ENCODE data around the gene COL6A6. TPM values are rescaled to one million over a fixed set of nuclear protein-coding genes. Genes with fewer than 3 reads are reported as not detected.

The COL6A6 gene
- total and polyA plus RNA-seq, 8 donors: 7.0 TPM; not detected in 7

GRCh38 chr3:130491431-130491830 is 25.5 kb upstream of the COL6A6 start:
- TF ChIP-seq CTCF (IDR thresholded peaks at IDR 0.05) (no peak), POLR2AphosphoS5 (IDR thresholded peaks at IDR 0.05) (no peak), POLR2A (IDR thresholded peaks at IDR 0.05) (no peak), EP300 (IDR thresholded peaks at IDR 0.05) (no peak)
- intact Hi-C loops (cut with DNase I; ENCODE audit: low total_unique reads): no loop called here
- DNase-seq: peak in 1 of 2 donors; percentile 15
- Histone ChIP-seq H3K4me3 (no peak overlapping the region), H3K27ac (no peak overlapping the region), H3K36me3 (no peaks in the 10 kb centered on the region), H3K4me1 (no peaks in the 10 kb centered on the region), H3K27me3 (no peaks in the 10 kb centered on the region), H3K9me3 (no peaks in the 10 kb centered on the region)
- WGBS, 5 donors: 76 to 88% (median 83%) methylated on average over 6 of the region's 6 CpGs

GRCh38 chr3:130504701-130505100 is 12.3 kb upstream of the COL6A6 start:
- no peaks in the 10 kb centered on the region for H3K4me1 ChIP-seq
- intact Hi-C loops (cut with DNase I; ENCODE audit: low total_unique reads): no loop called here
- TF ChIP-seq POLR2A (IDR thresholded peaks at IDR 0.05) (no peak), EP300 (IDR thresholded peaks at IDR 0.05) (no peak), CTCF (IDR thresholded peaks at IDR 0.05) (no peak), POLR2AphosphoS5 (IDR thresholded peaks at IDR 0.05) (no peak)
- no peak for DNase-seq
- no peaks in the 10 kb centered on the region for H3K9me3 ChIP-seq
- no peaks in the 10 kb centered on the region for H3K27me3 ChIP-seq
- no peak overlapping the region for H3K4me3 ChIP-seq
- H3K36me3 ChIP-seq: no peaks in the 10 kb centered on the region
- no peak overlapping the region for H3K27ac ChIP-seq
- WGBS, 5 donors: 81 to 92% (median 92%) methylated on average over 2 of the region's 2 CpGs

GRCh38 chr3:130506031-130506430 is 10.9 kb upstream of the COL6A6 start:
- no peaks in the 10 kb centered on the region for H3K9me3 ChIP-seq
- H3K4me1 ChIP-seq: no peaks in the 10 kb centered on the region
- no peak for TF ChIP-seq POLR2AphosphoS5 (IDR thresholded peaks at IDR 0.05)
- no peaks in the 10 kb centered on the region for H3K27me3 ChIP-seq
- intact Hi-C loops (cut with DNase I; ENCODE audit: low total_unique reads): no loop called here
- H3K36me3 ChIP-seq: no peaks in the 10 kb centered on the region
- H3K27ac ChIP-seq: no peak overlapping the region
- WGBS, 5 donors: 70 to 86% (median 78%) methylated on average over 3 of the region's 3 CpGs
- H3K4me3 ChIP-seq: no peak overlapping the region
- peak in 1 of 2 donors; percentile 47 for DNase-seq

- intact Hi-C loops (cut with DNase I; ENCODE audit: low total_unique reads): no loop called here
- TF ChIP-seq POLR2AphosphoS5 (IDR thresholded peaks at IDR 0.05) (no peak), POLR2A (IDR thresholded peaks at IDR 0.05) (no peak)
- 82 to 96% (median 91%) methylated on average over 2 of the region's 2 CpGs for WGBS, 5 donors
Measured at GRCh38 chr3:130507746-130508145, 9.2 kb upstream of the COL6A6 start.

GRCh38 chr3:130509008-130509407 is 8.0 kb upstream of the COL6A6 start:
- H3K27ac ChIP-seq: no peak overlapping the region
- no peaks in the 10 kb centered on the region for H3K36me3 ChIP-seq
- no peak overlapping the region for H3K4me3 ChIP-seq
- peaks cover 0 to 3% (median 0%) of the 10 kb centered on the region in 3 donors for H3K27me3 ChIP-seq
- no peak for TF ChIP-seq POLR2AphosphoS5 (IDR thresholded peaks at IDR 0.05)
- no peak for TF ChIP-seq CTCF (IDR thresholded peaks at IDR 0.05)
- no peak for TF ChIP-seq POLR2A (IDR thresholded peaks at IDR 0.05)
- TF ChIP-seq EP300 (IDR thresholded peaks at IDR 0.05): no peak
- intact Hi-C loops (cut with DNase I; ENCODE audit: low total_unique reads): no loop called here
- WGBS, 5 donors: 39 to 55% (median 49%) methylated on average over 6 of the region's 6 CpGs
- no peaks in the 10 kb centered on the region for H3K4me1 ChIP-seq
- DNase-seq: peak in 1 of 2 donors; percentile 79
- no peaks in the 10 kb centered on the region for H3K9me3 ChIP-seq

More at GRCh38 chr3:130507746-130508145, 9.2 kb upstream of the COL6A6 start:
- no peaks in the 10 kb centered on the region for H3K36me3 ChIP-seq
- H3K27ac ChIP-seq: no peak overlapping the region
- H3K9me3 ChIP-seq: no peaks in the 10 kb centered on the region
- DNase-seq: no peak
- H3K4me1 ChIP-seq: no peaks in the 10 kb centered on the region
- no peaks in the 10 kb centered on the region for H3K27me3 ChIP-seq
- H3K4me3 ChIP-seq: no peak overlapping the region

All from stomach (tissue), 9 donors.